GM19099 (cell line): ENCODE data around the gene GSTM5.
"Not testable (repeated sequence)": the region's sequence is repeated elsewhere in the genome, so short reads cannot be mapped to it uniquely, and the experiment has no call there.

Source experiments
- POLR2A ChIP-seq: IDR thresholded peaks from 3 replicates; pipeline ENCODE4 v1.6.1; 2011; ENCODE audit warnings: low read depth; ENCODE audit not compliant: insufficient read length; ENCODE audit errors: extremely low read depth

The GSTM5 gene

GRCh38 chr1:109711593-109712320 lies at the start of gene GSTM5:
Gene GSTM5 (plus strand): TSS chr1:109712251. CDS start chr1:109712313, 62 bp downstream.
- TF ChIP-seq POLR2A: not testable (repeated sequence)

- TF ChIP-seq POLR2A: no peak
These were observed 47.4 kb upstream of the GSTM5 start for GRCh38 chr1:109664671-109665070.

GRCh38 chr1:109667452-109668122 lies 44.5 kb upstream of the GSTM5 start, which contains the start of gene GSTM2:
Gene GSTM2 (plus strand): TSS chr1:109668057. CDS start chr1:109668116, 59 bp downstream.
- TF ChIP-seq POLR2A: peak; percentile 17

GRCh38 chr1:109668123-109668775 lies 43.8 kb upstream of the GSTM5 start:
- TF ChIP-seq POLR2A: no peak

- TF ChIP-seq POLR2A: no peak
These were observed 42.7 kb upstream of the GSTM5 start for GRCh38 chr1:109669246-109669948.

GRCh38 chr1:109671067-109671466 lies 41.0 kb upstream of the GSTM5 start:
- no peak for TF ChIP-seq POLR2A

- TF ChIP-seq POLR2A: no peak
These were observed 34.6 kb upstream of the GSTM5 start for GRCh38 chr1:109677459-109677858.

GRCh38 chr1:109687641-109688499 lies 24.2 kb upstream of the GSTM5 start, which contains the start of gene GSTM1:
Gene GSTM1 (plus strand): TSS chr1:109687817. CDS start chr1:109687874, 57 bp downstream.
- TF ChIP-seq POLR2A: peak; percentile 82

GRCh38 chr1:109689844-109690405 lies 22.1 kb upstream of the GSTM5 start:
- TF ChIP-seq POLR2A: no peak

GRCh38 chr1:109691759-109692158 lies 20.3 kb upstream of the GSTM5 start:
- TF ChIP-seq POLR2A: no peak

GRCh38 chr1:109697066-109697465 lies 15.0 kb upstream of the GSTM5 start:
- TF ChIP-seq POLR2A: no peak

- TF ChIP-seq POLR2A: no peak
These were observed 7.9 kb upstream of the GSTM5 start for GRCh38 chr1:109704173-109704572.

GRCh38 chr1:109705411-109705810 lies 6.6 kb upstream of the GSTM5 start:
- no peak for TF ChIP-seq POLR2A
